ENCODE results near the gene ADGRL1.
"Not testable (repeated sequence)": the region's sequence is repeated elsewhere in the genome, so short reads cannot be mapped to it uniquely, and the experiment has no call there.

The ADGRL1 gene

DNA sequence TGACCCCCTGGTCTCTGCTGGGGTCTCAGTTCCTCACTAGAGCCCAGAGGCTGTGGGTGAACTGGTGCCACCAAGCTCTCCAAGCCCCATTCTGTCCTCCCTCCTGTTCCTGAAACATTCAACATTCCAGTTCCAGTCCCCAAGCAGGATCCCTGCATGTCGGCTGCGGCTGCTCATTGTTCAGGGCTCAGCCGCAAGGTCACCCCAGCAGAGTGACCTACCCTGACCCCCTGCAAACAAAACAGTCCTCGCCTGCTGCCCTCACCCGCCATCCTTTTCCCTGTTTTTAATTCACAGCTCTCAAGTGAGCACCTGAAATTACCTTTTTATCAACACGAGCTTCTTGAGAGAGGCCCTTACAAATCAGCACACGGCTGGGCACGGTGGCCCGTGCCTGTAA is 19.3 kb downstream of the ADGRL1 start:
- not testable (repeated sequence) for DNase-seq

DNA sequence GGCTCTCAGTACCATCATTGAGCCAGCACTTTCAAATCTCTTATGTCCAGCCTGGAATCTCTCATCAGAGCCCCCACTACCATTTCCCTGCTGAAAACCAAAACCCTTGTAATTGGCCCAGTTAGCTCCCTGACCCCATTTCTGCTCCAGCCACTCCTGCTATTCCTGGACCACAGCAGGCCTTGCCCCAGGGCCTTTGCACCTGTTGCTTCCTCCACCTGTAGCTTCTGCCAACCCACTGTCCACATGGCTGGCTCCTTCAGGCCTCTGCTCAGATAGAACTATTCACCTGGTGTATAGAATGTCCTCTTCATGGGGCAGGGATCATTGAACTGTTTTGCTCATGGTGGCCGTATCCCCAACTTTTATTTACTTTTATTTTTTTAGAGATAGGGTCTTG is 20.3 kb downstream of the ADGRL1 start:
- DNase-seq: not testable (repeated sequence)

DNA sequence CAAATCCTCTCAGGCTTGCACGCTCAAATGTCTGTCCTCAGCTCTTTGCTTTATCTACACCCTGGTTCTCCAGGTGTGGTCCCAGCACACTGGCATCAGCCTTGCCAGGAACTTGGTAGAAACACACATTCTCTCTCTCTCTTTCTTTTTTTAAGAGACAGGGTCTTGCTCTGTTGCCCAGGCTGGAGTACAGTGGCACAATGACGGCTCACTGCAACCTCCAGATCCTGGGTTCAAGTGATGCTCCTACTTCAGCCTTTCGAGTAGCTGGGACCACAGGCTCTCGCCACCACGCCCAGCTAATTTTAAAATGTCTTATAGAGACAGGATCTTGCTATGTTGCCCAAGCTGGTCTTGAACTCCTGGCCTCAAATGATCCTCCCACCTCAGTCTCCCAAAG is 20.8 kb downstream of the ADGRL1 start:
- DNase-seq: no peak

DNA sequence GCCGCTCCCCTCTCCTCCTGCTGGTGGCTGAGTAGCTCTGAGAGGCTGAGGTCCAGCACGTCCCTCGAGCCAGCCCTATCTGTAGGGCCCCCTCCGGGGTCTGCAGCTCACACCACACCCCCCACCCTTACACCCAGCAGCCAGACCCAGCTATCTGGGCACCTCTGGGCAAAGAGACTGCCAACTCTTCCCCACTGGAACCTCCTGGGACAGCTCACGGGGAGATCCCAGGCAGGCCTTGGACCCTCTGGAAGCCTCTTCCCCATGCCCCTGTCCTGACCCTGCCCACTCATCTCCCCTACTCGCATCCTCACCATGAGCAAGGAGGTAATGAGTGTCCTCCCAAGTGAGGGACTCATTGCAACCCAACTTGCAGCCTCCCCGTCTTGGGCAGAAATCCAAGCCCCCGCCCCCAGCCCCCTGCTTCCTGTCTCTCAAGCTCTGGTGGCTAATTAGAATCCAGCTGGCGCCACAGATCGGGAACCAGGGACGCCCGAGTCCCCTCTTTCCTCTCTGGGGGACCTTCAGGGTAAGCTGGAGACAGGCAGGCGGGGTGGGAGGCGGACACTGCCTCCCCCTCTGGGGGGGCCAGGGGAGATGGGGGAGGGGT is 22.1 kb downstream of the ADGRL1 start:
- DNase-seq: no peak

DNA sequence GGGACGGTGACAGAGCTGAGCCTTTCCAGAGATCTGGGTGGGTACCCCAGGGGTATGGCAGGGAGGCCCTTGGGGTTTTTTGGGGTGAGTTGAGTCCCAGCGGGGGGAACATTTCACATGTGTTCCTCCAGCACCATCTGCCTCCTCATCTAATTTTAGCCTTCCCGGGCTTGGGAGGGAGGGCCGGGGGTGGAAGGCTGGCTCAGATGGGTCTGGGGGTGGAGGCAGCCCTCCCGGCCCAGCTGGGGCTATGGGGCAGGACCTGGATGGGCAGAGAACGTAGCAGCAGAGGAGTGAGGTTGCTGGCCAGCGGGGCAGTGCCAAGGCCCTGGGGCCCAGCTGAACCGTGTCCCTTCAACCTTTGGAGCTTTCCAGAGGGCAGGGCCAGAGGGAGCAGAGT is 23.5 kb downstream of the ADGRL1 start:
- DNase-seq: no peak

DNA sequence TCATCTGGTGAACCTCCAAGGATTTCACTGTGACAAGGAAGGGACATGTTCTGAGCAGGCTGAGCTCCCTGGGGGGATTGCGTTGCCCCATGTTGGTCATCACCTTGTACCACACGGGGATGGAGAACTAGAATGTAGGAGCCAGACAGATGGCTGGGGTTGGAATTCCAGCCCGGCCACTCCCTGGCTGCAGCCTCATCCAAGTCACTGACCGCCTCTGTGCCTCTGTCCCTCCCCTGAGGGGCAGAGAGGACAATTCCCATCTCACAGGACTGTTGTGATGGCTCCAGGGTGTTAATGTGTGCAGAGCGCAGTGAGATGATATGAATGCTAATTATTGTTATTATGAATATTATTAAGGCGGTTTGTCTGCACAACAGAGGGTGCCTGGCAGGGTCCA is 24.1 kb downstream of the ADGRL1 start:
- no peak for DNase-seq

DNA sequence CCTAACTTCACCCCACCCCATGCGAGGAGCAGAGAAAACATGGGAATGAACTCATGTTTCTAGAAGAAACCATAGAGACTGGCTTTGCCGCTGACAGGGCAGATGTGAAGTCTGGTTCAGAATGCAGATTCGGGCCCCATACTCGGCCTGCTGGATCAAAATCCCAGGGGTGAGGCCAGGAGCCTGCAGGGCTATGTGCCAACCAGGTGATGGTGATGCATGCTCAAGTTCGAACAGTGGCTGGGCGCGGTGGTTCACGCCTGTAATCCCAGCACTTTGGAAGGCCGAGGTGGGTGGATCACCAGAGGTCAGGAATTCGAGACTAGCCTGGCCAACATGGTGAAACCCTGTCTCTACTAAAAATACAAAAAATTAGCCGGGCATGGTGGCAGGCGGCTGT is 24.8 kb downstream of the ADGRL1 start:
- DNase-seq: not testable (repeated sequence)

DNA sequence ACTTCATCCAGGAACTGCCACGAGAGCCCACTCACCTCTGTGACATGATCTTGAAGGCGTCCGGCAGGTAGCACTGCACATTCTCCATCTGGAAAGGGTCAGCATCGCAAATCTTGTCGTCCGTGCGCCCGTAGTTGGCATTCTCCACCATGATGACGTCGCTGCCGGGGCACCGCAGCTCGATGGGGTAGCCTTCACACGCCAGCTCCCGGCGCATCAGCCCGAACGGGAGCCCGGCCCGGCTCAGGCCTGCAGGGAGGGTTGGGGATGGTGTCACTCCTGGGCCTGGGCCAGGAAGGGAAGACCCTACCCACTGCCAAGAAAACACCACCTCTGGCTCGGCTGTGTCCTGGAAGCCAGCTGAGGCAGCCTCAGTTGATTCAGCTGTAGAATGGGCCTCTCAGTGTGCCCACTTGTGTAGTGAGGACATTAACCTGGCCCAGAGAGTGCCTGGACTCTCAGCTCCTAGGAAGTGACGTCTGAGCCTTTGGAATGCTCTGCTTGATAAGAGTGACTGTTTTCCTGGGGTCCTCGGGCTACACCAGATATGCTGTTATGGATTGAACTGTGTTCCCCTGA is 28.4 kb downstream of the ADGRL1 start:
- DNase-seq: no peak

DNA sequence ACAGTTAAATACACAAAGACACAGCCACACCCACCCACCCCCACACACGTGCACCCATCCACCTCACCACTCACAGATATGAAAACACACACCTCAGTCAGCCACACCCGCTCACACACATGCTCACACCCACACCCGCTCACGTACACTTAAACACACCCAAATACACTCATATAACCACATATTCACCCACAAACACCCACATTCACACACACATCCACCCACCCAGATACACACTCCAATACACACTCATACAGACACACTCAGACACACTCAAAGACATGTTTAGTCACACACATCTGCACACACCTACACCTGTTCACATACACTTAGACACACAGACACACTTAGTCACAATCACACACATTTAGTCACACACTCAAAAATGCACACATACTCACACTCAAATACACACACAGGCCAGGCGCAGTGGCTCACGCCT is 30.6 kb downstream of the ADGRL1 start:
- DNase-seq: no peak

DNA sequence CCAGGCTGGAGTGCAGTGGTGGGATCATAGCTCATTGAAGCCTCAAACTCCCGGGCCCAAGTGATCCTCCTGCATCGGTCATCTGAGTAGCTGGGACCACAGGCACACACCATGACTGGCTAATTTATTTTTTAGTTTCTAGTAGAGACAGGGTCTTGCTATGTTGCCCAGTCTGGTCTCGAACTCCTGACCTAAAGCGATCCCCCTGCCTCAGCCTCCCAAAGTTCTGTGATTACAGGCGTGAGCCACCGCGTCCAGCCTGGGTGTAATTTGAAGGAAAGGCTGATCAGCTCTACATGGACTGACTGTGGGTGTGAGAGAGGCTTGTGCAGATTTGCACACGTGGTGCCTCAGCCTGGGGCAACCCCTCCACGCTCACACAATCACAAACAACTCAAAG is 31.1 kb downstream of the ADGRL1 start:
- DNase-seq: no peak

DNA sequence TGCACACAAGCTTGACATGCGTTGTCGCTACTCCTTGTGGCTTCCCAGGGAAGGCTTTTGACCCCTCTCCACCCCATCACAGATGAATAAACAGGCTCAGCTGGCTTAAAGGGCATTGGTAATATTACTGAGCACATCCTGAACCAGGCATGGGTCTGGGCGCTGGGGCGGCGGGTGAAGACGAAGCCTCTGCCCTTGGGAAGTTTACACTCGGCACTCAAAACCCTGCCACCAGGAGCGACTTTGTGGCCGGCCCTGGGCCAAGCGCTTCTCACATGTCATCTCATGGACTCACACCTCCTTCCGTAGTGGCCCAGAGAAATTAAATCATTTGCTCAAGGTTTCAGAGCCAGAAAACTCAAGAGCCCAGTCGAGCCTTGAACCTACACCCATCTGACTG is 37.0 kb downstream of the ADGRL1 start:
- no peak for DNase-seq

DNA sequence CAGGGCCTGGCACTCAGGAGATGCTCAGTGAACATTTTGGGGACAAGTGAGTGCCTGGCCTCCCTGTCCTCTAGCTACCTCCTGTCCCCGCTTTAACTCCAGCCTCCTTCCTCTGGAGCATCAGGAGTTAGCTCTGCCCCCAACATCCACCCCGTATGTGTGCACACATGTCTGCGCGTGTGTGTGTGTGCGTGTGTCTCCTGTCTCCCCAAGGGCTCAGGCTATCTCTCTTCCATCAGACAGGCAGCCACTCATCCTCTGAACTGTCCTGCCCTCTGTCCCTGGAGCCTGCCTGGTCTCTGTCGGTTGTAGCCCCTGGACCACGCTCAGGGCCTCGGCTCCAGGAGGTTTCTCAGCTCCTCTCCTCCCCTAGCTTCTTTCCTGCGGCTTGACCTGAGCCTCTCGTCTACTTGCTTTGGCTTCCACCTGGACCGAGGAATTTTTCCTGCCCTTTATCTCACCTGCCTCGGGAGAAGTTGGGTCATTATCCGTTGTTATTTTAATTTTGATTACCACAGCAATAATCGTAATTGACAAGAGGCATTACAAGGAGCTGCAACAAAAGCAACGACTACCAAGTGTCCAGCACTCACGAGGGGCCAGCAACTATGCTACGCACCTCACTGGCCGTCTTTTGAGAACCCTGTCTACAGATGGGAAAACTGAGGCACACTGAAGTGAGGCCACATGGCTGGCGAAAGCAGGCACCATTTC is 37.6 kb downstream of the ADGRL1 start:
- DNase-seq: no peak

DNA sequence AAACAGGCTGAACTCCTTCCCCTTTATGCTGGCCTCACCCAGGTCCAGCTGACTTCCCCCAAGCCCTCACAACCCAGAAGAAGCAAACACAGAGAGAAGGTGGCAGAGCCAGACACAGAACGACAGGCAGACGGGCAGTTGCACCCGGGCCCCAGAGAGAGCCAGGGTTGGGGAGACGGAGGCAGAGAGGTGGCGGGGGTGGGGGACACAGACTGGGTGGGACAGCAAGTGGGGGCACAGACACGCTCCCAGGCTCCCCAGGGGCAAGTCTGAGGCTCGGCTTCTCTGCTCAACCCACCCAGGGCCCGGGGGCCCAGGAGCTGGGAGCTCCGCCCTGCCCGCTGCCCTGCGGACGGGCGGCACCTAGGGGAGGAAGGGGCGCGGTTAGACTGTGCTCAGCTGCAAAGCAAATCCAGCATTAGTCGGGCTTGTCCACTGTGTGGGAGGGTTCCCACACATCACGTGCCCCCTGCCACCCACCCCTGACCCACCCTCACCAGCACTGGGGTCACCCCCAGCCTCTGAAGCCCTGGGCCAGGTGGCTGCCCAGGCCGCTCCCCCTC is 38.3 kb downstream of the ADGRL1 start:
- no peak for DNase-seq

DNA sequence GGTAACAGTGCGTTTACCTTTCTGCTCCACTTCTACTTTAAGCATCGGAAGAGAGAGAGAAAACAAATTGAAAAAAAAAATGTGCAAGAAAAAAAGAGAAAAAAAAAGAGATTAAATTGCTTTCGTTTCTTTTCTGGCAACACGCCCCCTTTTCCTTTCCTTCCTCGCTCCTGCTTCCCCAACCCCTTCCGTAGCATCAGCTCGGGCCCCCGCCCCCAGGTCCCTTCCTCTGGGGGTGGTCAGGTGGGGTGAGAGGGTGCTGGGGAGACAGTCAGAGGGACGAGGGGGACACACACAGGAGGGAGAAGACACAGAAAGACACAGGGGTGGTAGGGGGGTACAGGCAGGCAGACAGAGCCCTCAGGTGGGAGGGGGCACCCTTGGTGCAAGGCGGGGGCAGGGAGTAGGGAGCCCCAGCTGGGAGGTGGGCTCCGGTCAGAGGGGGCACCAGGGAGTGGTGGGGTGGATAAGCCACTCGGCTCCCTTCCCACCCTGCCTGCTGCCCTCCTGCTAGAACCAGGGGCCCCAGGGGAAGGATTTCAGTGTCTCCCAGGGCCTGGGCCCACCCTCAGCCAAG is 38.9 kb downstream of the ADGRL1 start:
- DNase-seq: no peak

DNA sequence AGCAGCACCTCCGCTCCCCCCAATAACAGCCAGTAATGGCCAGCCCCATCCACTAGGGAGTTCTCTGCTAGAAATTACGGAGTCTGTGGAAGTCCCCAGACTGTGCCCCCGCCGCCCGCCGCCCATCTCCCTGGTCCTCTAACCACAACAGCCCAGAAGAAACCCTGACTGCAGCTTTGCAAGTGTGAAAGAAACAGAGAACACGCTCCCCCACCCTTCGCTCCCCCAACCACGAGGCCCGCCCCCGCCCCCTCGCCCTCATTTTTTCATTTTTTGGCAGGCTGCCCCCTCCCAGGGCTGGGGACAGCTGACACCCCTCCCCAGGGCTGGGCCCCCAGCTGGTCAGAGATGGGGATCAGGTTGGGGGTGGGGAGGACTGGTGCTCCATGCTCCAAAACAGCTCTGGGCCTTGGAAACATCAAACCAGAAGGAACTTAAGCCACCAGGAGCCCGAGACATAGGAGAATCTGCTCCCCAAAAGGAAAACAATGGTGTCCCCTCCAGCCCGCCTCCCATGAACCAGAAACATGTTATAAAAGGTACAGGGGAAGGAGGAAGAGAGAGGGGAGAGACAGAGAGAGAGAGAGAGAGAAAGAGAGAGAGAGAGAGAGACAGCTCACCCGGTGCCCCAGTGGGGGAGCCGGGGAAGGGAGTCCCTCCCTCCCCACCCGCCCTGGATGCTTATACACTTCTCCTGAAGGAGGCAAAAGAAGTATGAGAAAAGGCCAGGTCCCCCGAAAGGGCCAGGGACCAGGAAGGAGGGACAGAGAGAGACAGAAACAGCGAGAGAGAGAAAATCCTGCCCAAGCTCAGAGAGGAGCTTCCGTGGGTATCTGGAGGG is 39.8 kb downstream of the ADGRL1 start:
- no peak for DNase-seq

DNA sequence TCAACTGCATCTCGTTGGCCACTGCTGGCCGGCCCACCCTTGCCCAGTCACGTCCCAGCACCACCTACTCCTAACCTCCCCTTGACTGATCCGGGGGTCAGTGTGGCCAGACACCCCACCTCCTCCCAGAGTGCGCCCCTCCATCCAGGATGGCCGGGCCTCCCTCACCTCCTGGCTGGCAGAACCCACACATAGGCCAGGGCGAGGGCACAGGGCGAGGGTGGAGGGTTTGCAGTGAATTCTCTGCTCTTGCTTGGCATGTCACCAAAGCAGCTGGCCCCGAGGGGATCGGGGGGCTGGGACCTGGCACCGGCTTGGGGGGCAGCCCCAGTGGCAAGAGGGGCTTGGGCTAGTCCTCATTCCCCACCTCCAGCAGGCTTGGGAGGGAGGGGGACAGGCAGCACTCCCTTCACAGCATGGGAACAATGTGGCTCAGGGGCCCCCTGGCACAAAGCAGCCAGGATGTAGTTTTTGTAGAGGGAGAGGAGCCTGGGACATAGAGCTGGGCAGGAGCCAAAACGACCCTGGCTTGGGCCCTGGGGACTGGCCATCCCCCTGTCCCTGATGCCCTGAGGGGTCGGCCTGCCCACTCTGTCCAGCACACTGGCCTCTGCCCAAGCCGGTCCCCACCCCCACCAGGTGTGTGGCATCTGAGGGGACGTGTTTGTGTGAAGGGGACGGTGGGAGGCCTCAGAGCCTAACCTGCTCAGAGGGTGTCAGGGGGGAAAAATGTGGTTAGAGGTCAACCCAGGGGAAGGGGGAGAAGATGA is 41.1 kb downstream of the ADGRL1 start:
- DNase-seq: no peak

DNA sequence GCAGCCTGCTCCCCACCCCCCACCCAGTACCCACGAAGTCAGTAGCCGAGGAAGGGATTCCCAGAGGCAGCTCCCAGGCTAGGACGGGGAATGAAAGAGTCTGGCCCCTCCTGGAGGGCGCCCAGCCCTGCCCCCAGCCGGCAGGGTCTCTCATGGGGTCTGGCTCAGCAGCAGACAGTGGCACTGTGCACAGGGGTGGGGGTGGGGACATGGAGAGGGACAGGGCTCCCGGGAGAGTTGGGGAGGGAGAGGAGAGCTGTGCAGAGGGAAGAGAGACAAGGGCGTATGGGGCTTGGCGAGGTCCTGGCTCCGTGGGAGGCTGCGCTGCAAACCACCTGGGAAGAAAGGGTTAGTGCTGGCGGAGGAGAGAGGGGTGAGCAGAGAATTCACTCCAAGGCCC is 41.9 kb downstream of the ADGRL1 start:
- DNase-seq: no peak

DNA sequence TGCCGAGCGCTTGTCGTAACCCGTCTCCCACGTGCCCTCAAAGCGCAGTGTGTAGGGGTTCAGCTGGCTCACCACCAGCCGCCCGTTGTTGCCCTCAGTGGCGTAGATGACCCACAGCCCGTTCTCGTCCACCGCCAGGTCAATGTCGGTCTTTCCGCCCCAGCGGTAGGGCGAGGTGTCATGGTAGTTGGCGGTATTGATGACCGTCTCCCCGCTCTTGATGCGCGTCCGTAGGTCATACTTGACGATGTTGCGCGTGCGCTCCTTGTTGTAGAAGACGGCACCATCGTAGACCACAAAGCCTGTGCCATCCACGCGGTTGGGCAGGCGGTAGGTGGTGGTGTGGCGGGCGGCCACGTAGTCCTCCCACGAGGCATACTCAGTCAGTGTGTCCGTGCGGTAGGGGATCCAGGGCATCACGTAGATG is 43.1 kb downstream of the ADGRL1 start:
- DNase-seq: no peak

DNA sequence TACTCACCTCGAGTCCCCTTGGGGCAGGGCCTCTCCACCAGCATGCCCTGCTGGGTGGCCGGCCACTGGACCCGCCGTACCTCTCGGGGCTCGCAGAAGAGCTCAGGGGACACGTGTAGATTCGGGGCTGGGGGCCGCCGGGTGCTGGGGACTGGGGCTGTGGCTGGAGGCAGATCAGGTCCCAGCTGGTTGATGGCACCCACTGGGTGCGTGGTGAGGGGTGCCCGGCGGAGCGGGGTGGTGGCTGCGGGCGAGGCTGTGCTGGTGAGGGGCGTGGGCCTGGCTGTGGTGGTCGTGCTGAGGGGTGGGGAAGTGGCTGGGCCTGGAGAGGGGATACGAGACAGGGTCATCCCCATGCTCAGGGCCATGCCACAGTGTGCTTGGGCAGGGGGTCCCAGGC is 44.7 kb downstream of the ADGRL1 start:
- DNase-seq: no peak

DNA sequence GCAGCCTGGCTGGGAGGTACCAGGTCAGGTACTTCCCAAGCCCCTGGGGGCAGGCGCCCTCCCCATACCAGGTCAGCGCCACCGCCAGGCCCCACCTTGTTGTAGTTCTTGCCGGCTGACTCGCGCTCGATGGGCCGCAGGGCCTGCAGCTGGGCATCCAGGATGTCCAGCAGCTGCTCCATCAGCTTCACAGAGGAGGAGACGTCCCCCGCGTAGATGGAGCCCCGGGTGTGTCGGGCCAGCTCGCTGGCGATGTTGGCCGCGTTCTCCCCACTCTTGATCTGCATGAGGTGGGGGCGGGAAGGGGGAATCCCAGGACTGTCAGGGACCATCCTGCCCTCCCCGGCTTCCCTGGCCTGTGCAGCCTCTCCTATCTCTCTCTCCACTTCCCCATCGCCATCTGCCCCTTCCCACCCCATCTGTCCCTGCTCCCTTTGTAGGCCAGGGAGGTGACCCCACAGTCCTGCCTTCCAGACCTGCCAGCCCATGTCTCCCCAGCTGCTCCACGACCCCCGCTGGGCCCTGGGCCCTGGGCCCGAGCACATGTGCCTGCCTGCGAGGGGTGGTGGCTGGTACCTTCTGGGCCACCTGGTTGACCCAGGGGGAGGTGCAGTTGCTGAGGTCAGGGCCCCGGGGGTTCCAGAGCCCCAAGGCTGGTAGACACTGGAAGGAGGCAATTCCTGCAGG is 45.8 kb downstream of the ADGRL1 start:
- no peak for DNase-seq

DNA sequence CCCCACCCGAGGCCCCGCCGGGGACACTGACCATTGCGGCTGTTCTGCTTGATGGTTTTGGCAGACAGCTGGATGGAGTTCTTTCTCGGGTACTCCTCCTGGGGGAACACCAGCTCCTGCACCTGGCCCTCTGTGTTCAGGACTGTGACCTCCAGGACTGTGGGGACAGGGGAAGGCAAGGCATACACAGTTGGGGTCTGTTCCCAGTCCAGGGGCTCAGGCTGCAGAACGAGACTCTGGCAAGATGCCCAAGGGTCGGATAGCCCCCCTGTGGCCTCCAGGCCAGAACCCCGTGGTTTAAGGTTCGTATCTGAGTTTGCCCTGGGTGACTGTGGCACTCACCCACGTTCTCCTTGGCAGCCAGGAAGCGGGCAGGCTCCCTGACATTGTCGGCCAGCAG is 46.9 kb downstream of the ADGRL1 start:
- DNase-seq: no peak
